Activated T-helper 9 cell treated with anti-CD3 and anti-CD28 coated beads, Interleukin-2, amount 50 U/mL, for 16 hours (primary cell): ENCODE results near the gene ACP4.
"Not testable (repeated sequence)": the region's sequence is repeated elsewhere in the genome, so short reads cannot be mapped to it uniquely, and the experiment has no call there.

Experiments used
- DNase-seq: peaks from one replicate; pipeline ENCODE4 v3.0.0-alpha.2; 2020; ENCODE audit warnings: low read depth

Gene ACP4

GRCh38 chr19:50777261-50777660 is 13.0 kb upstream of the ACP4 start:
- DNase-seq: no peak

GRCh38 chr19:50777830-50778303 is 12.3 kb upstream of the ACP4 start:
- DNase-seq: no peak

GRCh38 chr19:50778906-50779430 is 11.2 kb upstream of the ACP4 start:
- no peak for DNase-seq

- no peak for DNase-seq
These were observed 10.4 kb upstream of the ACP4 start for GRCh38 chr19:50779504-50780457.

GRCh38 chr19:50780753-50781435 is 9.3 kb upstream of the ACP4 start:
- no peak for DNase-seq

GRCh38 chr19:50783848-50784152 is 6.4 kb upstream of the ACP4 start:
- not testable (repeated sequence) for DNase-seq

- no peak for DNase-seq
These were observed 5.5 kb upstream of the ACP4 start for GRCh38 chr19:50784710-50785109.

- DNase-seq: no peak
These were observed 4.9 kb upstream of the ACP4 start for GRCh38 chr19:50785329-50785728.

GRCh38 chr19:50790922-50791467 is 780 bp downstream of the ACP4 start:
- DNase-seq: no peak

- no peak for DNase-seq
These were observed 1.5 kb downstream of the ACP4 start for GRCh38 chr19:50791594-50792271.

- no peak for DNase-seq
These were observed 2.3 kb downstream of the ACP4 start for GRCh38 chr19:50792272-50793250.

GRCh38 chr19:50793558-50794065 is 3.4 kb downstream of the ACP4 start:
- DNase-seq: no peak

- DNase-seq: no peak
These were observed 4.1 kb downstream of the ACP4 start for GRCh38 chr19:50794074-50794875.

- no peak for DNase-seq
These were observed 4.9 kb downstream of the ACP4 start for GRCh38 chr19:50794876-50795663.

GRCh38 chr19:50795664-50796073 is 5.5 kb downstream of the ACP4 start:
- DNase-seq: no peak

- no peak for DNase-seq
These were observed 6.0 kb downstream of the ACP4 start for GRCh38 chr19:50796128-50796633.

GRCh38 chr19:50796634-50797428 is 6.6 kb downstream of the ACP4 start:
- no peak for DNase-seq

- DNase-seq: no peak
These were observed 7.2 kb downstream of the ACP4 start for GRCh38 chr19:50797429-50797780.
